AG08395 (cell line): ENCODE results near the gene AHDC1.
A peak's percentile ranks its signal among the peaks of the same experiment; 100 is the strongest.
"Not testable (repeated sequence)": the region's sequence is repeated elsewhere in the genome, so short reads cannot be mapped to it uniquely, and the experiment has no call there.

ENCODE experiments used
- DNase-seq: peaks from one replicate; pipeline ENCODE4 v3.0.0; 2012; ENCODE audit warnings: mixed read lengths, low spot score

The AHDC1 gene

GRCh38 chr1:27517301-27517700 lies 86.6 kb downstream of the AHDC1 start:
- no peak for DNase-seq

DNA sequence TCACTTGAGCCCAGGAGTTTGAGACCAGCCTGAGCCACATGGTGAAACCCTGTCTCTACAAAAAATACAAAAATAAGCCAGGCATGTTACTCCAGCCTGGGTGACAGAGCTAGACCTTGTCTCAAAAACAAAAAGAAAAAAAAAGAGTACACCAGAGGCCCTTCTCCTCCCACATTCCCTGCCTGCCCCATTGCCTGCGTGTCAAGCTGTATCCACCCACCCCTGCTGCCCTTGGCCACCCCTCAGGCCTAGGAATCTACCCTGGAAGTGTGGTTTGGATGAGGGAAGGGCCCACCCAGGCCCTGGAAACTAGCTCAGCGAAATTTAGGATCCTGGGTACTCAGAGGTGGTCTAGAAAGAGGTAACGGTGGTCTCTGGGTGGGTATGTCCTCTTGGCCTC lies 88.3 kb downstream of the AHDC1 start:
- DNase-seq = no peak

GRCh38 chr1:27513958-27514357 lies 90.0 kb downstream of the AHDC1 start:
- no peak for DNase-seq

DNA sequence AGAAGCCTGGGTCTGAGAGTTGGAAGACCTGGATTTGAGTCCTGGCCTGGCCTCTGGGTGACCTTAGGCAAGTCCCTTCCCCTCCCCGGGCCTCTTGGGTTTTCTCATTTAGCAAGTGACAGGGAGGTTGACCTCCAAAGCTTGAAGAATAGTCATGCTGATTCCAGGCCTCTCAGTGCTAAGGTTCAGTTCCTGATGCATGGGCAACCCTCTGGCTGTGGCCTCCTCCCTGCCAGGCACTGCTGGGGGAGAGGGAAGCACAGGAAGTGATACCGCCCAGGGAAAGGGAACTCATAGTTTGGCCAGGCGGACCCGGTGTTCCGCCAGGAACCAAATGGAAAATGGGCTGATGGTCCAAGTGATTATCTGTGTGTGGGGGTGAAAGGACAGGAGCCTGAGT lies 90.4 kb downstream of the AHDC1 start:
- DNase-seq = no peak

DNA sequence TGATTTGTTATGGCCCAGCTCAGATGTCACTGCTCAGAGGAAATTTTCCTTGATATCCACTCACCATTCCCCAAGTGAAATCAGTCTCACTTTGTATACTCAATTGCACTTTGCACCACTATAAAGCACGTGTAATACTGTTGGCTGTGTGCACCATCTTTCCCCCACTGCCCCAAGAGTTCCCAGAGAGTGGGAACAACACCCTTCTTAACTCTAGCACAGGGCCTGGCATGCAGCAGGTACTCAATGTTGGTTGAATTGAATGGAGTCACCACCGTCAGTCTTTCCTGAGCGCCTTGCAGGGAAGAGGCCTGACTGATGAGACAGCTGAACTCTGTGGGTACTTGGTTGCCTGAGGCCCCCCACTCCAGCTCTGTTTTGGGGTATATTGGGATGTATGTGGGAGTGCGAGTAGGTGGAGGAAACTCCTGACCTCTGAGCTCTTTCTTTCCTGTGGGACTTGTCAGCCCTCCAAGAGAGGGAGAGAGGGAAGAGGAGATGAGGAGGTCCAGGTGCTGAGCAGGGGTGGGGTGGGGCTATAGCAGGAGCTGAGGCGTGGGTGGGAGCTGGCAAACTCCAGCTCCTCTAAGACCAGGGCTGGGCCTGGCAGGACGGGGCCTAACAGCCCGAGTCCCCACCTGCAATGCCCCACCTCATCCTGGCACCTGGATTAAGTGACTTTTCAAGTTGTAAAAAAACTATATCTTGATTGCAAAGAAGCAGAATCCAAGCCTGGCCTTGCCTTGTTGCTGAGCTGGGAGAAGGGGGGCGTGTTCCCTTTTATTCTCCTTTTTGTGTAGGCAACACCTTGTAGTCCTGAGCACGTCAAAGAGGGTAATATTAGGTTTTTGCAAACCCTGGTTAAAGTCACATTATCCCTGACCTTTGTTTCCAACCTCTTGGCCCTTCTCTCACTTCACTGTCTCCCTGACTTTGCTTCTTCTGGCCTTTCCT lies 94.5 kb downstream of the AHDC1 start:
- no peak for DNase-seq

DNA sequence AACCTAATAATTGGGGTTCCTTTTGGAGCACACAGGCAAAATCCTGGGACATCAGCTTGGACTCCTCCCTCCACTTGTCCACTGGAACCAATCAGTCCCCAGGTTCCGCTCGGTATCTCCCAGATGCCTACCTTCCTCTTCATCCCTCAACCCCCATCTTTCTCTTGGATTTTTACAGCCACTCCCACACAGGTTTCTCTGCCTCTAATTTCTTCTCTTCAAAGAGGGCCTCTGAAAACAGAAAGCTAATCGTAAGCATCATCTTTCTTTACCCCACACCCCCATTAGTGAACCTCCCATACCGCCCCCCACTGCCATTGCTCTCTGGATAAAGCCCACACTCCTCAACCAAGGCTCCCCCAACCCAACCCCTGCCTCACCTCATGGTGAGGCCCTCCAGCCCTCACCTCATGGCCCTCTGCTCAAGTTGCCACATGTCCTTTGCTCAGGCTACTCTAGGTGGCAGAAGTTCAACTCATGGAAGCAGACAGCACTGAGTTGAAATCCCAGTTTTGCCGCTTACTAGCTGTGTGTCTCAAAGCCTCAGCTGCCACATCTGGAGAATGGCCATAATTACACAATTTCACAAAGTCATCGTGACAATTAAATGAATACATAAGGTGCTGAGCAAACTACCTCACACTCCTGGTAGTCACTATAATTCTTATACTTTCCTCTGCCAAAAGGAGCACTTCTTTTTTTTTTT lies 95.8 kb downstream of the AHDC1 start:
- no peak for DNase-seq

- no peak for DNase-seq
These were observed 97.2 kb downstream of the AHDC1 start for GRCh38 chr1:27506703-27507102.

DNA sequence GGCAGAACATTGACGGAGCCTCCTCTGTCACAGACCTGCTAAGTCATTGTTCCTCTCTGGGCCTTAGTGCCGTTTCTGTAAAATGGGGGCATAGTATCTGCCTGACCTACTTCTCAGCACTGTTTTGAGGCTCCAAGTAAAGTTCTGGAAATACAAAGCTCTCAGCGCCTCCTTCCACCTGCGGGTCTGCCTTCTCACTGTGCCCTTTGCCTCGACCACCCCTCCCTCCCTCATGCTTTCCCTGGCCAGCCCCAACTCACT lies 98.6 kb downstream of the AHDC1 start:
- DNase-seq = no peak

- DNase-seq = peak; percentile 74
These were observed 99.1 kb downstream of the AHDC1 start for GRCh38 chr1:27504588-27505419.

DNA sequence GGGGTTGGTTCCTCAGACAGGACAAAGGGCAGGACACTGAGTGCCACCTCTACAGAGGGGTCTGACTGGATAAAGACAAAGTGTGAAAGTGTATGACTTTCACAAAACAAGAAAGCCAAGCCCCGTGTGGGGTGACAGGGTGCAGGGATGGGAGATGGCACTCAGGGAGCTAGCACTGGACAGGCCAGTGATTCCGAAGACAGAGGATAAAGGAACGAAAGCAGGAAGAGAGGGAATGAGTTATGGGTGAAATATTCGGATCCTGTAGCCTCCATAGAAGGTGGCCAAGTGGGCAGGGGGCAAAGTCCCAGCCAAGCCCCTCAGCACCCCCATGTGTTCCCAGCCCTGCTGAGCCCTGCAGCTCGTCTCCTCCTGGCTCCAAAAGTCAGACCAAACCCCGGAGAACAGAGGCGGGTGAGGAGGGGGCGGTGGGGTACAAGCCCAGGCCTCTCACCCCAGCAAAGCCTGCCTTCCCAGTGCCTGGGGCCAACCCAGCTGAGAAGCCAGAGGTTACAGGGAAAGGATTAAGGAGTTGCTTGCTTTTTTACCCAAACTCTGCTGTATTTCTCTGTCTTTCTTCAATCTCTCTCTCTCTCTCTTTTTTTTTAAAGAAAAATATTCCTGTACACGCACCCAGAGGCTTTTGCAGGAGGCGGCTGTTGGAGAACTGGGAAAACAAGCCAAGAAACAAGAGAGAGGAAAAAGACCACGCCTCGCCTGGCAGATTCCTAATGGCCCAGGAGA lies 99.9 kb downstream of the AHDC1 start:
- no peak for DNase-seq

- DNase-seq = no peak
These were observed 100.9 kb downstream of the AHDC1 start for GRCh38 chr1:27503033-27503432.

GRCh38 chr1:27501159-27501558 lies 102.8 kb downstream of the AHDC1 start:
- DNase-seq = not testable (repeated sequence)

- DNase-seq = no peak
These were observed 104.8 kb downstream of the AHDC1 start for GRCh38 chr1:27499142-27499541.

- no peak for DNase-seq
These were observed 107.3 kb downstream of the AHDC1 start for GRCh38 chr1:27496604-27497155.

GRCh38 chr1:27492796-27493195 lies 111.1 kb downstream of the AHDC1 start:
- DNase-seq = no peak

- peak; percentile 31 for DNase-seq
These were observed 111.9 kb downstream of the AHDC1 start for GRCh38 chr1:27491748-27492700.

- DNase-seq = peak; percentile 96
These were observed 113.8 kb downstream of the AHDC1 start, which contains the start of gene WASF2 for GRCh38 chr1:27489973-27490741. Gene WASF2, minus strand, starts transcription at chr1:27490167. Its CDS starts 61,277 bp downstream, at chr1:27428890.

DNA sequence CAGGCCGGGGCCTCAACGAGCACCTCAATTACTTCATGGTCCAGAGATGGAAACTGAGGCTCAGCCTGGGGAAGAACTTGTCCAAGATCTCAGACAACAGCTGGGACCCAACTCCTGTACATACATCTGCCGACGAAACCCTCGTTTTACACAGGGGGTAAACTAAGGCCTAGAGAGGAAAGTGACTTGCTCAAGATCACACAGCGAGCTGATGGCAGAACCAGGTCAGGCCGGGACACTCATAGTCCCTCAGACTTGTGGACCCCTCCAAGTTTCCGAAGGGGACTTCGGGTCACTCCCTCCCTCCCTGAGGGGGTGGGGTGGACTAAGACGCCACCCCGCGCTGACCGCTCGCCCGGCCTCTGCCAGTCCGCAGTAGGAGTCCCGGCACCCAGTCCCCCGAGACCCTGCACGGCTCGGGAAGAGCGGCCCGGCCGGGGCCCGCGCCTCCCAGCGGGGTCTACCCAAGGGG lies 114.4 kb downstream of the AHDC1 start:
- DNase-seq = no peak
